ENCODE data around the gene GPR139.

Gene GPR139

DNA sequence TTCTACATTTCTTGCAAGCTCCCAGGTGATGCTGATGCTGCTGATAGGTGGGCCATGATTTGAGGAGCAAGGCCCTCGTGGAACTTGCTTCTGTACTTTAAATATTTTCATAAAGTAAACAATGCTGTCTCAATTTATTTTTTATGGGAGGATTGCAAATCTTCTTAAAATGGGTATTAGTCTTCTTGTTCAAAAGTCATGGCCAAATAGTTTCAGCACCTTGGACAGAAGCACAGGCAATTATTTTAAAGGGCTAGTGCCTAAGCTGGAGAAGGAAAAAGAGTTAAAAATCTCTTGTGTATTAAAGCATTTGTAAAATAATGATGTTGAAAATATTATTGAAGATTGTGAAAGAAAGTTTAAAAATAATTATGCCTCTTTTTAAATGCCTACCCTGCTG is 50.5 kb downstream of the GPR139 start:
- no peaks in the 10 kb centered on the region for H3K9me3 ChIP-seq (ENCODE audit: control insufficient read depth, insufficient read depth, low read length)
- no peak overlapping the region for H3K9ac ChIP-seq (ENCODE audit: low read depth, low read length)
- no peaks in the 10 kb centered on the region for H3K27me3 ChIP-seq (ENCODE audit: control insufficient read depth, insufficient read depth, low read length)
- no peaks in the 10 kb centered on the region for H3K36me3 ChIP-seq (ENCODE audit: control insufficient read depth, insufficient read depth, low read length)
- no peaks in the 10 kb centered on the region for H3K4me1 ChIP-seq (ENCODE audit: control insufficient read depth, insufficient read depth, low read length)
- no peak overlapping the region for H3K4me3 ChIP-seq (ENCODE audit: low read depth, low read length)
- H3K27ac ChIP-seq (ENCODE audit: low read depth, low read length), result no peak overlapping the region

GRCh38 chr16:20020976-20021375 is 52.7 kb downstream of the GPR139 start:
- H3K9me3 ChIP-seq (ENCODE audit: control insufficient read depth, insufficient read depth, low read length), result no peaks in the 10 kb centered on the region
- H3K36me3 ChIP-seq (ENCODE audit: control insufficient read depth, insufficient read depth, low read length), result no peaks in the 10 kb centered on the region
- no peak overlapping the region for H3K9ac ChIP-seq (ENCODE audit: low read depth, low read length)
- no peak overlapping the region for H3K4me3 ChIP-seq (ENCODE audit: low read depth, low read length)
- H3K27ac ChIP-seq (ENCODE audit: low read depth, low read length), result no peak overlapping the region
- H3K4me1 ChIP-seq (ENCODE audit: control insufficient read depth, insufficient read depth, low read length), result peaks cover 7% of the 10 kb centered on the region
- no peaks in the 10 kb centered on the region for H3K27me3 ChIP-seq (ENCODE audit: control insufficient read depth, insufficient read depth, low read length)

DNA sequence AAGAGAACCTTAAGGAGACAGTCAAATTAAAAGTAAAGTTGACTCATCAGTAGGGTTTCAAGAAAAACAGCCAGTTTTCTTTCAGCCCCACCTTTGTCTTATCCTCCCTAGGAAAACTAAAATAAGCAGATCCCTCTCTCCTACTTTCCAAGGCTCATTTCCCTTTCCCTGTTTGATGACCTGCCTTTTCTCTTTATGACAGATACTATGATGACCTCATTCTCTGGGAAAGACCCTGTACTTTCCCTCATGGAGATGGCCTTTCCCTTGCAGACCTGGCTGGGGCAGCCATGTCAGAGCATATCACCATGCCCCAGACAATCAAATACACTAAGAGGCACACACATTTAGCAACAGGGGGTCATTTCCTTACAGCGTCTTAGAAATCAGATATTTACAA is 53.6 kb downstream of the GPR139 start:
- H3K4me3 ChIP-seq (ENCODE audit: low read depth, low read length), result no peak overlapping the region
- H3K36me3 ChIP-seq (ENCODE audit: control insufficient read depth, insufficient read depth, low read length), result no peaks in the 10 kb centered on the region
- H3K27me3 ChIP-seq (ENCODE audit: control insufficient read depth, insufficient read depth, low read length), result no peaks in the 10 kb centered on the region
- H3K4me1 ChIP-seq (ENCODE audit: control insufficient read depth, insufficient read depth, low read length), result peaks cover 10% of the 10 kb centered on the region
- H3K9ac ChIP-seq (ENCODE audit: low read depth, low read length), result no peak overlapping the region
- H3K9me3 ChIP-seq (ENCODE audit: control insufficient read depth, insufficient read depth, low read length), result no peaks in the 10 kb centered on the region
- no peak overlapping the region for H3K27ac ChIP-seq (ENCODE audit: low read depth, low read length)

GRCh38 chr16:20016234-20016633 is 57.5 kb downstream of the GPR139 start:
- Histone ChIP-seq H3K36me3 (ENCODE audit: control insufficient read depth, insufficient read depth, low read length) (no peaks in the 10 kb centered on the region), H3K9ac (ENCODE audit: low read depth, low read length) (no peak overlapping the region), H3K9me3 (ENCODE audit: control insufficient read depth, insufficient read depth, low read length) (no peaks in the 10 kb centered on the region), H3K4me3 (ENCODE audit: low read depth, low read length) (no peak overlapping the region), H3K4me1 (ENCODE audit: control insufficient read depth, insufficient read depth, low read length) (peaks cover 10% of the 10 kb centered on the region), H3K27me3 (ENCODE audit: control insufficient read depth, insufficient read depth, low read length) (no peaks in the 10 kb centered on the region), H3K27ac (ENCODE audit: low read depth, low read length) (no peak overlapping the region)

- Histone ChIP-seq H3K36me3 (ENCODE audit: control insufficient read depth, insufficient read depth, low read length) (no peaks in the 10 kb centered on the region), H3K4me3 (ENCODE audit: low read depth, low read length) (no peak overlapping the region), H3K4me1 (ENCODE audit: control insufficient read depth, insufficient read depth, low read length) (peaks cover 7% of the 10 kb centered on the region), H3K9me3 (ENCODE audit: control insufficient read depth, insufficient read depth, low read length) (no peaks in the 10 kb centered on the region), H3K27ac (ENCODE audit: low read depth, low read length) (peak overlapping the region; percentile 23), H3K9ac (ENCODE audit: low read depth, low read length) (no peak overlapping the region), H3K27me3 (ENCODE audit: control insufficient read depth, insufficient read depth, low read length) (no peaks in the 10 kb centered on the region)
Measured at GRCh38 chr16:20004931-20005330, 68.8 kb downstream of the GPR139 start.

DNA sequence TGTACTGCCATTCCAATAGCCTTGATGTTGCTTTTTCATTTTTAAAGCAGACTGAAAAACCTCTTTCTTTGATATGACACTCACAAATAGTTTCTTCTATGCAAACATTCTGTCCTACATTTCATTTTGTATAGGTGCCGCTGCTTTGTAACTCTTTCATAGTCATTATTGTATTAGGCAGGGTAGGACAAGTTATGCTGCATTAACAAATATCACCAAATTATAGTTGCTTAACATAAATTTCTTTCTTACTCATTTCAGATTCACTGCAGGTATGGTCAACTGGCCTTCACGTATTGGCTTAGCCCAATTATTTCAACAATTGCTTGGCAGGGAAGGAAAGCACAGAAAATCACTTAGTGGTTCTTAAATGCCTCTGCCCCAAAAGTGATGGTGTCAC is 70.8 kb downstream of the GPR139 start:
- no peak overlapping the region for H3K4me3 ChIP-seq (ENCODE audit: low read depth, low read length)
- H3K9me3 ChIP-seq (ENCODE audit: control insufficient read depth, insufficient read depth, low read length), result no peaks in the 10 kb centered on the region
- no peaks in the 10 kb centered on the region for H3K27me3 ChIP-seq (ENCODE audit: control insufficient read depth, insufficient read depth, low read length)
- no peaks in the 10 kb centered on the region for H3K36me3 ChIP-seq (ENCODE audit: control insufficient read depth, insufficient read depth, low read length)
- H3K9ac ChIP-seq (ENCODE audit: low read depth, low read length), result no peak overlapping the region
- H3K27ac ChIP-seq (ENCODE audit: low read depth, low read length), result no peak overlapping the region
- H3K4me1 ChIP-seq (ENCODE audit: control insufficient read depth, insufficient read depth, low read length), result peaks cover 7% of the 10 kb centered on the region

GRCh38 chr16:20001856-20002707 is 71.6 kb downstream of the GPR139 start:
- Histone ChIP-seq H3K27ac (ENCODE audit: low read depth, low read length) (no peak overlapping the region), H3K9ac (ENCODE audit: low read depth, low read length) (no peak overlapping the region), H3K9me3 (ENCODE audit: control insufficient read depth, insufficient read depth, low read length) (no peaks in the 10 kb centered on the region), H3K36me3 (ENCODE audit: control insufficient read depth, insufficient read depth, low read length) (no peaks in the 10 kb centered on the region), H3K27me3 (ENCODE audit: control insufficient read depth, insufficient read depth, low read length) (no peaks in the 10 kb centered on the region), H3K4me3 (ENCODE audit: low read depth, low read length) (no peak overlapping the region), H3K4me1 (ENCODE audit: control insufficient read depth, insufficient read depth, low read length) (peaks cover 7% of the 10 kb centered on the region)

DNA sequence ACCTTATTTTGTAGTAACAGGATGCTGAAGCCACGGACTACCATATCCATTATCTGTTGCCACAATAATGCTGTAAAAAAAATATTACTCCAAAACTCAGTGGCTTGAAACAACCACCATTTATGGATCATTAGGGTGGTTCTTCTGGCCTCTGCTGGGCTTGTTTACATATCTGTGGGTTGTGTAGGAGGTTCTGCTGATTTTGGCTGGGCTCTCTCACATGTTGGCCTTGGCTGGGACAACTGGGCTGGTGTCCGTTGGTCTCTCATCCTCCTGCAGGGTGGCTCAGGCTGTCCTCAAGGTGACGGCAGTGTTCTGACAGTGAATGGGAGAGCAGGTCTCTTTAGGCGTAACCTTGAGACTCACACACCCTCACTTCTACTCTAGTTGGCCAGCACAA is 76.0 kb downstream of the GPR139 start:
- Histone ChIP-seq H3K36me3 (ENCODE audit: control insufficient read depth, insufficient read depth, low read length) (no peaks in the 10 kb centered on the region), H3K4me3 (ENCODE audit: low read depth, low read length) (no peak overlapping the region), H3K9ac (ENCODE audit: low read depth, low read length) (no peak overlapping the region), H3K27me3 (ENCODE audit: control insufficient read depth, insufficient read depth, low read length) (no peaks in the 10 kb centered on the region), H3K4me1 (ENCODE audit: control insufficient read depth, insufficient read depth, low read length) (no peaks in the 10 kb centered on the region), H3K27ac (ENCODE audit: low read depth, low read length) (no peak overlapping the region), H3K9me3 (ENCODE audit: control insufficient read depth, insufficient read depth, low read length) (no peaks in the 10 kb centered on the region)

GRCh38 chr16:19997264-19997663 is 76.4 kb downstream of the GPR139 start:
- H3K27ac ChIP-seq (ENCODE audit: low read depth, low read length), result no peak overlapping the region
- no peaks in the 10 kb centered on the region for H3K9me3 ChIP-seq (ENCODE audit: control insufficient read depth, insufficient read depth, low read length)
- H3K4me3 ChIP-seq (ENCODE audit: low read depth, low read length), result no peak overlapping the region
- no peak overlapping the region for H3K9ac ChIP-seq (ENCODE audit: low read depth, low read length)
- H3K27me3 ChIP-seq (ENCODE audit: control insufficient read depth, insufficient read depth, low read length), result no peaks in the 10 kb centered on the region
- H3K4me1 ChIP-seq (ENCODE audit: control insufficient read depth, insufficient read depth, low read length), result no peaks in the 10 kb centered on the region
- H3K36me3 ChIP-seq (ENCODE audit: control insufficient read depth, insufficient read depth, low read length), result no peaks in the 10 kb centered on the region

- H3K36me3 ChIP-seq (ENCODE audit: control insufficient read depth, insufficient read depth, low read length), result no peaks in the 10 kb centered on the region
- H3K4me1 ChIP-seq (ENCODE audit: control insufficient read depth, insufficient read depth, low read length), result 0 out of 2 replicates have a peak, but pooled peaks cover 3% of the 10 kb centered on the region
- H3K9ac ChIP-seq (ENCODE audit: low read depth, low read length), result no peak overlapping the region
- H3K27ac ChIP-seq (ENCODE audit: low read depth, low read length), result no peak overlapping the region
- no peak overlapping the region for H3K4me3 ChIP-seq (ENCODE audit: low read depth, low read length)
- no peaks in the 10 kb centered on the region for H3K9me3 ChIP-seq (ENCODE audit: control insufficient read depth, insufficient read depth, low read length)
- H3K27me3 ChIP-seq (ENCODE audit: control insufficient read depth, insufficient read depth, low read length), result no peaks in the 10 kb centered on the region
Measured at GRCh38 chr16:19994466-19995170, 79.1 kb downstream of the GPR139 start.

- Histone ChIP-seq H3K36me3 (ENCODE audit: control insufficient read depth, insufficient read depth, low read length) (no peaks in the 10 kb centered on the region), H3K4me1 (ENCODE audit: control insufficient read depth, insufficient read depth, low read length) (0 out of 2 replicates have a peak, but pooled peaks cover 3% of the 10 kb centered on the region), H3K4me3 (ENCODE audit: low read depth, low read length) (no peak overlapping the region), H3K9me3 (ENCODE audit: control insufficient read depth, insufficient read depth, low read length) (no peaks in the 10 kb centered on the region), H3K27me3 (ENCODE audit: control insufficient read depth, insufficient read depth, low read length) (no peaks in the 10 kb centered on the region), H3K27ac (ENCODE audit: low read depth, low read length) (no peak overlapping the region), H3K9ac (ENCODE audit: low read depth, low read length) (no peak overlapping the region)
Measured at GRCh38 chr16:19991614-19992013, 82.1 kb downstream of the GPR139 start.
